Measurements from ENCODE around the gene LYPD5. TPM values are rescaled to one million over a fixed set of nuclear protein-coding genes. Genes with fewer than 3 reads are reported as not detected.

LYPD5 gene
- total RNA-seq, 1 experiment from 2014 or later = 0.46 TPM

DNA sequence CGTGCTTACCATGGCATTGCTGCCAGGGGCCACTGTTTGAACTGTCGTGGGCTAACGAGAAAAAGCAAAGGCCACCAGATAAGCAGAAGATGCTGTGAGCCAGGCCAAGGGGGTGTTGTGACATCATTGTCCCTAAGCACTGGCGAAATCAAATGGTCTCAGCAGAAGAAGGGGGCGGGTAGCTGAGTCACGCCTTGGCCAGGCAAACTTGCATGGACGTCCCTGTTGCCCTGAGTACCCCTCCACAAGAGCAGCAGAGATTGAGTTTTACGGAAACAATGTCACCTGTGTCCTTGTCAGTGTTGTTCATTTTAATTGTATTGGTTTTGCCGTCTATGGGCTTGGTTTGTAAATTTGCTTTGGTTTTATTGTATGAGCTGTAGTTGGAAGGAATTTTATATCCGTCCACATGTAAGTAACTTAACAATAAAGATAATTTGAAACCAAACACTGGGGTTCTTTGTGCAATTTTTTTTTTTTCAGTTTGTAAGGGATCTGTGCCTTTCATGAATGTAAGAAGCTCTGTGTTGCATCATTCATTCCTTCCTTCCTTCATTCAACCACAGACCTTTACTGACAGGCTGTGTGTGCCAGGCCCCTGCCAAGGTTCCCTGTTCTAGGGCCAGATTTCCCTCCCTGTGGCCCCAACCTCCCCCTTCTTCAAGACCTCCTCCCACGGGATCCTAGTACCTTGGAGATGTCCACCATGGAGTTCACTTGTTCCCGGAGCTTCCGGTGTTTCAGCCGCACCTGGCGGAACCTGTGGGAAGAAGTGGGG lies 33.8 kb downstream of the LYPD5 start (continued):
- TF ChIP-seq, protein P1, sequence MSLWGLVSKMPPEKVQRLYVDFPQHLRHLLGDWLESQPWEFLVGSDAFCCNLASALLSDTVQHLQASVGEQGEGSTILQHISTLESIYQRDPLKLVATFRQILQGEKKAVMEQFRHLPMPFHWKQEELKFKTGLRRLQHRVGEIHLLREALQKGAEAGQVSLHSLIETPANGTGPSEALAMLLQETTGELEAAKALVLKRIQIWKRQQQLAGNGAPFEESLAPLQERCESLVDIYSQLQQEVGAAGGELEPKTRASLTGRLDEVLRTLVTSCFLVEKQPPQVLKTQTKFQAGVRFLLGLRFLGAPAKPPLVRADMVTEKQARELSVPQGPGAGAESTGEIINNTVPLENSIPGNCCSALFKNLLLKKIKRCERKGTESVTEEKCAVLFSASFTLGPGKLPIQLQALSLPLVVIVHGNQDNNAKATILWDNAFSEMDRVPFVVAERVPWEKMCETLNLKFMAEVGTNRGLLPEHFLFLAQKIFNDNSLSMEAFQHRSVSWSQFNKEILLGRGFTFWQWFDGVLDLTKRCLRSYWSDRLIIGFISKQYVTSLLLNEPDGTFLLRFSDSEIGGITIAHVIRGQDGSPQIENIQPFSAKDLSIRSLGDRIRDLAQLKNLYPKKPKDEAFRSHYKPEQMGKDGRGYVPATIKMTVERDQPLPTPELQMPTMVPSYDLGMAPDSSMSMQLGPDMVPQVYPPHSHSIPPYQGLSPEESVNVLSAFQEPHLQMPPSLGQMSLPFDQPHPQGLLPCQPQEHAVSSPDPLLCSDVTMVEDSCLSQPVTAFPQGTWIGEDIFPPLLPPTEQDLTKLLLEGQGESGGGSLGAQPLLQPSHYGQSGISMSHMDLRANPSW (CRISPR knock-in tag; conservative IDR thresholded peaks at IDR 0.05; ENCODE audit: low read depth) = no peak
- no peak for TF ChIP-seq CREM (CRISPR knock-in tag; IDR thresholded peaks at IDR 0.05)

DNA sequence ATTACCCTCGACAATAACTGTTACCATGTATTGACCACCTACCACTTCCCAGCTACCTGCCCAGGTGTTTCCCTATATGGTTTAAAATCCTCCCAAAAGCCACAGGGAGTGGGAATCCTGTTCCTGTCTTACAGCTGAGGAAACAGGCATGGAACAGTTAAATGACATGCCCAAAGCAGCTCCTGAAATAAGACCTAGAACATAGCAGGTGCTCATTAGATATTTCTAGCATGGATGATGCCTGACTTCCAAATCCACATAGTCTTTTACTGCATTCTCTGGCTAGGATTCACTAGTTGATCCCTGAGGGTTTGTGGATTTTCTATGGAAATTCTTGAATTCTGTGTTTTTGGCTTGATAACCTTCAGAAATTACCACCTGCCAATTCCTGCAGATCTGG lies 34.4 kb downstream of the LYPD5 start:
- ChIA-PET CTCF (interaction anchor here (0.6 to 5.3 kb wide), 9 partner anchors 8 to 109 kb away, joined by 3 to 101 read pairs (median 11); partner anchors contain the start of genes KCNN4 and SMG9), POLR2A (interaction anchor here (0.5 kb wide), 1 partner anchor 184 kb away, joined by 3 read pairs; no protein-coding TSS in a partner anchor)
- H3K4me1 Mint-ChIP-seq = peaks cover 9% of the 10 kb centered on the region
- TF ChIP-seq ZNF263 (CRISPR knock-in tag; IDR thresholded peaks at IDR 0.05; ENCODE audit: low read depth) = no peak
- H3K4me3 Mint-ChIP-seq = no peak overlapping the region
- H3K27ac Mint-ChIP-seq = no peak overlapping the region
- H3K9me3 Mint-ChIP-seq = no peaks in the 10 kb centered on the region
- no peak for DNase-seq (ENCODE audit: low spot score)
- H3K27me3 Mint-ChIP-seq (ENCODE audit: low read depth) = peaks cover 36% of the 10 kb centered on the region
- H3K36me3 Mint-ChIP-seq = no peaks in the 10 kb centered on the region
- ATAC-seq = no peak

DNA sequence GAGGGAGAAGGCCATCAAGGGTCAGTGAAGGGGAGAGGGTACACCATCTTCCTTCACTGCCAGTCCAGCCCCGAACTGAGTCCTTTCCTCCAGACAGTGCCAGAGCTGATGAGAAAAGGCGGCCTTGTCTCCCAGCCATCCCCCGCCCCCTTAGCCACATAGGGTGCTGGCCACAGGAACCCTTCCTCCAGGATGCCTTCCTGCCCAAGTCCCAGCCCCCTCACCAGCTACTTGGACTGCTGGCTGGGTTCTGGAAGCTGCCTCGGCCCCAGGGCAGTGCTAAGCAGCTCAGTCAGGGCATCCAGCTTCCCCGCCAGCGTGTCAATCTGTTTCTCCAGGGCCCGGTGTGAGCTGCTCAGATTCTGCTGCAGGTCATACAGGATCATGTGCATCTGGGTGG lies 34.9 kb downstream of the LYPD5 start:
- peaks cover 9% of the 10 kb centered on the region for H3K4me1 Mint-ChIP-seq
- H3K9me3 Mint-ChIP-seq = no peaks in the 10 kb centered on the region
- TF ChIP-seq NR2C2 (CRISPR knock-in tag; IDR thresholded peaks at IDR 0.05) = no peak
- TF ChIP-seq, protein P2, sequence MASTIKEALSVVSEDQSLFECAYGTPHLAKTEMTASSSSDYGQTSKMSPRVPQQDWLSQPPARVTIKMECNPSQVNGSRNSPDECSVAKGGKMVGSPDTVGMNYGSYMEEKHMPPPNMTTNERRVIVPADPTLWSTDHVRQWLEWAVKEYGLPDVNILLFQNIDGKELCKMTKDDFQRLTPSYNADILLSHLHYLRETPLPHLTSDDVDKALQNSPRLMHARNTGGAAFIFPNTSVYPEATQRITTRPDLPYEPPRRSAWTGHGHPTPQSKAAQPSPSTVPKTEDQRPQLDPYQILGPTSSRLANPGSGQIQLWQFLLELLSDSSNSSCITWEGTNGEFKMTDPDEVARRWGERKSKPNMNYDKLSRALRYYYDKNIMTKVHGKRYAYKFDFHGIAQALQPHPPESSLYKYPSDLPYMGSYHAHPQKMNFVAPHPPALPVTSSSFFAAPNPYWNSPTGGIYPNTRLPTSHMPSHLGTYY (CRISPR knock-in tag; IDR thresholded peaks at IDR 0.05) = no peak
- no peak for TF ChIP-seq MYBL2 (CRISPR knock-in tag; IDR thresholded peaks at IDR 0.05)
- TF ChIP-seq TP53 (CRISPR knock-in tag; IDR thresholded peaks at IDR 0.05) = no peak
- TF ChIP-seq, protein P3, sequence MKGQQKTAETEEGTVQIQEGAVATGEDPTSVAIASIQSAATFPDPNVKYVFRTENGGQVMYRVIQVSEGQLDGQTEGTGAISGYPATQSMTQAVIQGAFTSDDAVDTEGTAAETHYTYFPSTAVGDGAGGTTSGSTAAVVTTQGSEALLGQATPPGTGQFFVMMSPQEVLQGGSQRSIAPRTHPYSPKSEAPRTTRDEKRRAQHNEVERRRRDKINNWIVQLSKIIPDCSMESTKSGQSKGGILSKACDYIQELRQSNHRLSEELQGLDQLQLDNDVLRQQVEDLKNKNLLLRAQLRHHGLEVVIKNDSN (CRISPR knock-in tag; IDR thresholded peaks at IDR 0.05) = no peak
- TF ChIP-seq ZNF416 (CRISPR knock-in tag; IDR thresholded peaks at IDR 0.05) = no peak
- ATAC-seq = no peak
- H3K27me3 Mint-ChIP-seq (ENCODE audit: low read depth) = peaks cover 31% of the 10 kb centered on the region
- H3K4me3 Mint-ChIP-seq = no peak overlapping the region
- POLR2A ChIA-PET = interaction anchor here (0.5 kb wide), 1 partner anchor 184 kb away, joined by 3 read pairs; no protein-coding TSS in a partner anchor
- CTCF ChIA-PET = interaction anchor here (0.7 to 5.3 kb wide), 9 partner anchors 10 to 46 kb away, joined by 3 to 101 read pairs (median 22); partner anchors contain the start of genes KCNN4 and SMG9
- no peak overlapping the region for H3K27ac Mint-ChIP-seq
- H3K36me3 Mint-ChIP-seq = no peaks in the 10 kb centered on the region
- no peak for DNase-seq (ENCODE audit: low spot score)

DNA sequence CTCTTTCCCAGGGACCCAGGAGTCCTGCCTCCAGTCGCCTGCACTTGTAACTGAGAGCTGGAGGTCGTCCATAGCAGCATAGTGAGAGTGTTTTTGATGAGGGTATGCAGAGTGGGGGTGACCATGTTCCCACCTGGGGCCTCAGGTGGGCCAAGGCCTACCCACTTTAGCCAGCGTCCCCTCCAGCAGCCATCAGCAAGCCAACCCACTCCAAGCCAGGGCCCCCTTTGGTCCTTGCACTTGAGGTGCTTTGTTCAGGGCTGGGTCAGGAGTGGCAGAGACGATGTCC lies 35.5 kb downstream of the LYPD5 start:
- H3K36me3 Mint-ChIP-seq = no peaks in the 10 kb centered on the region
- CTCF ChIA-PET = interaction anchor here (0.7 to 5.3 kb wide), 33 partner anchors 11 to 272 kb away, joined by 3 to 101 read pairs (median 6); partner anchors contain the start of genes IRGQ, KCNN4, PLAUR and SMG9
- H3K27me3 Mint-ChIP-seq (ENCODE audit: low read depth) = peaks cover 25% of the 10 kb centered on the region
- TF ChIP-seq, protein P4, sequence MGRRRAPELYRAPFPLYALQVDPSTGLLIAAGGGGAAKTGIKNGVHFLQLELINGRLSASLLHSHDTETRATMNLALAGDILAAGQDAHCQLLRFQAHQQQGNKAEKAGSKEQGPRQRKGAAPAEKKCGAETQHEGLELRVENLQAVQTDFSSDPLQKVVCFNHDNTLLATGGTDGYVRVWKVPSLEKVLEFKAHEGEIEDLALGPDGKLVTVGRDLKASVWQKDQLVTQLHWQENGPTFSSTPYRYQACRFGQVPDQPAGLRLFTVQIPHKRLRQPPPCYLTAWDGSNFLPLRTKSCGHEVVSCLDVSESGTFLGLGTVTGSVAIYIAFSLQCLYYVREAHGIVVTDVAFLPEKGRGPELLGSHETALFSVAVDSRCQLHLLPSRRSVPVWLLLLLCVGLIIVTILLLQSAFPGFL (CRISPR knock-in tag; IDR thresholded peaks at IDR 0.05; ENCODE audit: borderline replicate concordance) = no peak
- TF ChIP-seq, protein P5, sequence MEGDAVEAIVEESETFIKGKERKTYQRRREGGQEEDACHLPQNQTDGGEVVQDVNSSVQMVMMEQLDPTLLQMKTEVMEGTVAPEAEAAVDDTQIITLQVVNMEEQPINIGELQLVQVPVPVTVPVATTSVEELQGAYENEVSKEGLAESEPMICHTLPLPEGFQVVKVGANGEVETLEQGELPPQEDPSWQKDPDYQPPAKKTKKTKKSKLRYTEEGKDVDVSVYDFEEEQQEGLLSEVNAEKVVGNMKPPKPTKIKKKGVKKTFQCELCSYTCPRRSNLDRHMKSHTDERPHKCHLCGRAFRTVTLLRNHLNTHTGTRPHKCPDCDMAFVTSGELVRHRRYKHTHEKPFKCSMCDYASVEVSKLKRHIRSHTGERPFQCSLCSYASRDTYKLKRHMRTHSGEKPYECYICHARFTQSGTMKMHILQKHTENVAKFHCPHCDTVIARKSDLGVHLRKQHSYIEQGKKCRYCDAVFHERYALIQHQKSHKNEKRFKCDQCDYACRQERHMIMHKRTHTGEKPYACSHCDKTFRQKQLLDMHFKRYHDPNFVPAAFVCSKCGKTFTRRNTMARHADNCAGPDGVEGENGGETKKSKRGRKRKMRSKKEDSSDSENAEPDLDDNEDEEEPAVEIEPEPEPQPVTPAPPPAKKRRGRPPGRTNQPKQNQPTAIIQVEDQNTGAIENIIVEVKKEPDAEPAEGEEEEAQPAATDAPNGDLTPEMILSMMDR (IDR thresholded peaks at IDR 0.05) = peak; percentile 15; the same call in 1 of the 2 replicates
- H3K4me3 Mint-ChIP-seq = no peak overlapping the region
- no peaks in the 10 kb centered on the region for H3K9me3 Mint-ChIP-seq
- peak; percentile 14; the same call in 1 of the 2 replicates for ATAC-seq
- POLR2A ChIA-PET = interaction anchor here (1.0 kb wide), 1 partner anchor 12 kb away, joined by 4 read pairs; the partner anchor contains the start of gene SMG9
- no peak for DNase-seq (ENCODE audit: low spot score)
- peaks cover 9% of the 10 kb centered on the region for H3K4me1 Mint-ChIP-seq
- no peak overlapping the region for H3K27ac Mint-ChIP-seq

Measured in WTC11 (cell line).